Measurements from ENCODE around the gene MRPL40.

DNA sequence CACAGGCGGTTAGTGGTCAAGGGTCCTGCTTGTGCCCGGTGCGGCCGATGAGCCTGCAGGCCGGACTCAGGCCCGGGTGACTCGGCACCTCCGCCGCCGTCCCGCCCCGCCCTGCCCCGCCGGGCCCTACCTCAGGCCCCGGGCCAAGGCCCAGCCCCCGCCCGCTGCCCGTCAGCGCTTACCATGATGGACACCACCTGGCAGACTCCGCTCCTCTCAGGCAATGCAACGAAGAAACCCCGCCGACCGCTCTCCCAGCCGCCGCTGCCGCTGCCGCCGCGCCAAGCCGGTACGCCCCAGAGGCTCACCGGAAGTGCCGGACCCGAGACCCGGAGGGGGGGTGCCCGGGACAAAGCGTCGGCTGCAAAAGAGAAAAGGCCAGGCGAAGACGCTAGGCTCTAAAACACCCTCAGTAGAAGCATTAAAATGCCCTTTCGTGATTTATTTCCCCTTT is 46.6 kb downstream of the MRPL40 start, which contains the start of gene UFD1:
- TF ChIP-seq POLR2AphosphoS5 (IDR thresholded peaks at IDR 0.05) (no peak), POLR2A (IDR thresholded peaks at IDR 0.05) (no peak)
- TF ChIP-seq, protein P1, sequence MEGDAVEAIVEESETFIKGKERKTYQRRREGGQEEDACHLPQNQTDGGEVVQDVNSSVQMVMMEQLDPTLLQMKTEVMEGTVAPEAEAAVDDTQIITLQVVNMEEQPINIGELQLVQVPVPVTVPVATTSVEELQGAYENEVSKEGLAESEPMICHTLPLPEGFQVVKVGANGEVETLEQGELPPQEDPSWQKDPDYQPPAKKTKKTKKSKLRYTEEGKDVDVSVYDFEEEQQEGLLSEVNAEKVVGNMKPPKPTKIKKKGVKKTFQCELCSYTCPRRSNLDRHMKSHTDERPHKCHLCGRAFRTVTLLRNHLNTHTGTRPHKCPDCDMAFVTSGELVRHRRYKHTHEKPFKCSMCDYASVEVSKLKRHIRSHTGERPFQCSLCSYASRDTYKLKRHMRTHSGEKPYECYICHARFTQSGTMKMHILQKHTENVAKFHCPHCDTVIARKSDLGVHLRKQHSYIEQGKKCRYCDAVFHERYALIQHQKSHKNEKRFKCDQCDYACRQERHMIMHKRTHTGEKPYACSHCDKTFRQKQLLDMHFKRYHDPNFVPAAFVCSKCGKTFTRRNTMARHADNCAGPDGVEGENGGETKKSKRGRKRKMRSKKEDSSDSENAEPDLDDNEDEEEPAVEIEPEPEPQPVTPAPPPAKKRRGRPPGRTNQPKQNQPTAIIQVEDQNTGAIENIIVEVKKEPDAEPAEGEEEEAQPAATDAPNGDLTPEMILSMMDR (IDR thresholded peaks at IDR 0.05) = peak in 1 of 4 experiments; percentile 16

All from prostate gland (tissue), 2 donors.